ENCODE results near the gene NINJ2.
"Not testable (repeated sequence)": the region's sequence is repeated elsewhere in the genome, so short reads cannot be mapped to it uniquely, and the experiment has no call there.

The NINJ2 gene, protein sequence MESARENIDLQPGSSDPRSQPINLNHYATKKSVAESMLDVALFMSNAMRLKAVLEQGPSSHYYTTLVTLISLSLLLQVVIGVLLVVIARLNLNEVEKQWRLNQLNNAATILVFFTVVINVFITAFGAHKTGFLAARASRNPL

DNA sequence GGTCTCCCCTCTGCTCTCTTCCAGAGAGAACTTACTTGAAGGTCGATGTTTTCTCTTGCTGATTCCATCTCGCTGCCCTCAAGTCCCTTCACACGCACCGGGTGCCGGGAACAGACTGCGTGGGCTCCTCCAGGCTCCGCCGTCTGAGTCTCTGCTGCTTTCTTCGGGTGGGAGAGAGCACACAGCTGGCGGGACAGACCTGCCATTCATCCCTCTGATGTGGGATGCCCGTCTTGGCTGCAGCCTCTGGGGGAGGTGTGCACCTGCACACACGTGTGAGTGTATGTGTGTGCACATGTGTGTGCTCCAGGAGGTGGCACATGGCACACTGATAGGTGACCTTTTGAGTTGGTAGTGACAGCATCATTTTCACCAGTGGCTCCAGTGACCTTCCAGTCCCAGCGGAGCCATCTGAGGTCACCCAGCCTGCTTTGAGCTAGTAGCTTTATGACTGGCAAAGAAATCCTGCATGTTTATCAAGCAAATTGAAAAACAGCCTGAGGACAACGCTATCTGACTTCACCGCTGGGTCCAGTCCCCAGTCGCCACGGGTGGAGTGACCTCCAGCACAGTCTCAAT is at the start of gene NINJ2:
NINJ2 (minus strand) TSS at position 153 of the 579 bp plus-strand sequence; CDS start at position 68, 85 bp downstream.
- no peak for DNase-seq

GRCh38 chr12:712172-712863 is 49.1 kb upstream of the NINJ2 start:
- DNase-seq = no peak

GRCh38 chr12:709455-710020 is 46.3 kb upstream of the NINJ2 start:
- no peak for DNase-seq

- not testable (repeated sequence) for DNase-seq
These were observed 44.8 kb upstream of the NINJ2 start for GRCh38 chr12:708084-708483.

DNA sequence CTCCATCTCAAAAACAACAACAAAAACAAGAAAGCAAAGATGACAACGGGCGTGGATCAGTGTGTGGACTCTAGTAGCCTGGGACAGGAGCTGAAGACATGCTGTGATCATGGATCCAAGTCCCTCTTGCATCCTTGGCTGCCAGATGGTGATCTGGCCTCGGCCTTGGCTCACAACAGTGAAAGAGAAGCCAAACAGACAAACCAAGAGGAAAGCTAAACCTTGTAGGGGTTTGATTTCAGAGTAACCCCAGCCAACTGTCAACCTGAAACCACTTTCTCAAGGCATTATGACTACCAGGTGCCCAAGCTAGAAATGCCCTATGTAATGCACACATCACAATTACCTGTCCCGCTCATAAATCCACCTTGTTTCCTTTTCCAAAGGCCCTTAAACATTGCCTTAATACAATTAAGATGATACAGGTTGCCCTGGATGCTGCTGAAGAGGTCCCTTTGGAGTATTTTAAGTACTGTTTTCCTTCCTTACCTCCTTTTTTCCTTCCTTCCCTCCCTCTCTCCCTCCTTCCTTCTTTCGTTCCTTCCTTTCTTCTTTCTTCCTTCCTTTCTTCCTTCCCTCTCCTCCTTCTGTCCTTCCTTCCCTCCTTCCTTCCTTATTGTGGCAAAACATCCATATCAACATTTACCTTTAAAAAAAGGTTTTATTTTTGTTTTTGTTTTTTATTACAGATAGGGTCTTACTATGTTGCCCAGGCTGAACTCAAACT is 41.4 kb upstream of the NINJ2 start:
- no peak for DNase-seq

DNA sequence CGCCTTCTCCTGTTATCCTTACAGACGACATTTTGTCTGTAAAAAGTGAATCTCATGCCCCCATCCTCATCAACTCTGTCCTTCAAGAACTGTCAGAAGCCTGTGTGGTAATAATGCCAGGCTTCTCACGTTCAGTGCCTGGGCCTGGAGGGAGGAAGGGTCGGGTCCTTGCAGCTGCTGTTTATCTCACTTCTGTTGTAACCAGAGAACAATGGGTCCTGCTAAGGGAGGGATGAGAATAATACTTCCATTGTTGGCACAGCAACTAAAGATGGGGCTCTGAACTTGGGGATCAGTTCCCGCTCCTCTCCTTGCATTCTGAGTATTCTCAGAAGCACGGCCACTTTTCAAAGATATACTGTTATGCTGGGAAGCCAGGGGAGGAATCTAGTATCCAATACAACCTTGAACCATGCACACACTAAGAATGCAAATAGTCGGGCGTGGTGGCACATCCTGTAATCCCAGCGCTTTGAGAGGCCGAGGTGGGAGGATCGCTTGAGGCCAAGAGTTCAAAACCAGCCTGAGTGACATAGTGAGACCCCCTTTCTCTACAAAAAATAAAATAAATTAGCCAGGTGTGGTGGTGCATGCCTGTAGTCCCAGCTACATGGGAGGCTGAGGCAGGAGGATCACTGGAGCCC is 38.8 kb upstream of the NINJ2 start:
- no peak for DNase-seq

- no peak for DNase-seq
These were observed 36.8 kb upstream of the NINJ2 start for GRCh38 chr12:700016-700415.

- DNase-seq = not testable (repeated sequence)
These were observed 35.0 kb upstream of the NINJ2 start for GRCh38 chr12:698222-698621.

- DNase-seq = no peak
These were observed 34.2 kb upstream of the NINJ2 start for GRCh38 chr12:697481-697880.

DNA sequence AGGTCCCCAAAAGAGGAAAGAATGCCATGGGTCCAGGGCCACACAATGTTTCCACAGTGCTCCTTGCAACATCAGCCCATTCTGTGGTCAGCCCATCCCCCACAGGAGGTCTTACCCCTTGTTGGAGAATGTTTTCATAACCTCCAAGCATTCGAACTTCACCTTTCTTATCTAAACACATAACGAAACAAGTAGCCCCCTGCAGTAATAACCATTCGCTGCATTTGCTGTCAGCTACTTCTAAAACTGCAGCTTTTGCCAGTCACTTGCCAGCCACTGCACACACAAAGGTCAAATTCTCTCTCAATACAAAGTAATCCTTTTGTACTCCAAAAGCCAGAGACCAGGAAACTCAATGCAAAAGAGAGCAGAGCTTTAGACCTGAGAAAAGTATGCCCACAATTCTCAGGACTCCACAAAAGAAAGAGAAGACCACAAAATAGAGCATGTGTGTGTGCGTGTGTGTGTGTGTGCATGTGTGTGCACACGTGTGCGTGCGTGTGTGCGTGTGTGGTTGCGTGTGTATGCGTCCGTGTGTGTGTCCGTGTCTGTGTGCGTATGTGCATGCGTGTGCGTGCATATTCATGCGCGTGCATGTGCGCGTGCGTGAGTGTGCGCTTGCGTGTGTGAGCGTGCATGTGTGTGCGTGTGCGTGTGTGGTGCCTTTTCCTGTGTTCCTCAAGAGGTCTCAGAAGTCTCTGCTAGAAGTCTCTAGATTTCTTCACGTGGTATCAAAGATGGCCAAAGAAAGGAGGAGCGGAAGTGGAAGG is 31.7 kb upstream of the NINJ2 start:
- no peak for DNase-seq

DNA sequence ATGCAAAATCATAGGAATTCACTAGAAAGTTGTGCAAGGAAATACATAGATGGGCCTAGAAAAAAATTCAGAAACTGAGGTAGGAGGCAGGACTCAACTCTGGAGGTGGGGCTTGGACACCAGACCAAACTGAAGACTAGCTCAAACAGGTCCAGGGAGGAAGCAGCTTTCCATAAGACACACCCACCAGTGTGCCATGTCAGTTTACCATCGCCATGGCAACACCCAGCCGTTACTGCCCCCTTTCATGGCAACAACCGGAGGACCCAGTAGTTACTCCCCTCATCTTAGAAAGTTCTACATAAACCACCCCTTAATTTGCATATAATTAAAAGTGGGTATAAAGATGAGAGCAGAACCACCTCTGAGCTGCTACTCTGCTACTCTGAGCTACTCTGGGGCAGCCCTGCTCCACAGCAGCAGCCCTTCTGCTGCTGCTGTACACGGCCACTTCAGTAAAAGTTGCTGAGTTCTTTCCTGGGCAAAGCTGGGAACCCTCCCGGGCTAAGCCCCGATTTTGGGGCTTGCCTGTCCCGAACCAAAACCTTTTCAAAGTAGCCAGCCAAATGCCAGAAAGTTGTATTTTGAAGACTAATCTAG is 30.8 kb upstream of the NINJ2 start:
- no peak for DNase-seq

DNA sequence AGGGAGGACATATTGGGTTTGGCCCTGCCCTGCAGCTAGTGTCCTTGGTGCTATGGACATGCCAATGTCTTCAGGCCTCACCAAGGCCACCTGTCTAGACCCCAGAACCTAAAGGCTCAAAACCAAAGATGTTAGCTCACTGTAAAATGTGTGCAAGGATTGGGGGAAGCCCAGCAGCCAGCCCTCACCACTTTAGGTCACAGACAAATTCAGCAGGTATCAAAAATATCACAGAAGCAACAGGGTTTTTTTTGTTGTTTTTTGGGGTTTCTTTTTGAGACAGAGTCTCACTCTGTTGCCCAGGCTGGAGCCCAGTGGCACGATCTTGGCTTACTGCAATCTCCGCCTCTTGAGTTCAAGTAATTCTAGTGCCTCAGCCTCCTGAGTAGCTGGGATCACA is 29.0 kb upstream of the NINJ2 start:
- no peak for DNase-seq

DNA sequence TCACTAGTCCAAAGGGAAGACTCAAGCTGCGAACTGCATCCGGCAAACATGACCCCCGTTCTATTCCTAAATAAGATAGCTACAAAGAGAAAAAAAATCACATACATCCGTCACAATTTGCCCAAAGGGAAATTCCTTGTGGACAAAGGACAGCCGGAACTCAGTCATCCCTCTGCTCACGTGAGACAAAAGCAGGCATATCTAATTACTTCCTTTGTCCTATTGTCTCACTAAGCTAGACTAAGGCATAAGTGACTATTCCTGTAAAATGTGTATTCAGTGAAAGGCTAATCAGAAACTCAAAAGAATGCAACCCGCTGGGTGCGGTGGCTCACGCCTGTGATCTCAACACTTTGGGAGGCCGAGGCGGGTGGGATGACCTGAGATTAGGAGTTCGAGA is 27.2 kb upstream of the NINJ2 start:
- DNase-seq = no peak

GRCh38 chr12:685388-685787 is 22.1 kb upstream of the NINJ2 start:
- no peak for DNase-seq

DNA sequence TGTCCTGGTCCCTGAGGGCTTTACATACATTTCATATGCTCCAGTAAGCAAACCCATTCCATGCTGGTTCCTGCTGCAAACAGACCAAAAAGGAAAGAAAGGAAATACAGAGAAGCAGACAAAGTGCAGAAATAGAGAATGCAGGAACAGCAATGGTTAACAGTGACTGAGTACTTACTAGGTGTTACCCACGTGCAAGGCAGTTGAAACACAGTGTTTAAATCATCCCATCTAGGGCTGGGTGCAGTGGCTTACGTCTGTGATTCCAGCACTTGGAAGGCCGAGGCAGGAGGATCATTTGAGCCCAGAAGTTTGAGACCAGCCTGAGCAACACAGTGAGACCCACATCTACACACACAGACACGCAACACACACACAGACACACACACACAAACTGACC is 21.2 kb upstream of the NINJ2 start:
- DNase-seq = no peak

- DNase-seq = no peak
These were observed 18.5 kb upstream of the NINJ2 start for GRCh38 chr12:681568-682256.

DNA sequence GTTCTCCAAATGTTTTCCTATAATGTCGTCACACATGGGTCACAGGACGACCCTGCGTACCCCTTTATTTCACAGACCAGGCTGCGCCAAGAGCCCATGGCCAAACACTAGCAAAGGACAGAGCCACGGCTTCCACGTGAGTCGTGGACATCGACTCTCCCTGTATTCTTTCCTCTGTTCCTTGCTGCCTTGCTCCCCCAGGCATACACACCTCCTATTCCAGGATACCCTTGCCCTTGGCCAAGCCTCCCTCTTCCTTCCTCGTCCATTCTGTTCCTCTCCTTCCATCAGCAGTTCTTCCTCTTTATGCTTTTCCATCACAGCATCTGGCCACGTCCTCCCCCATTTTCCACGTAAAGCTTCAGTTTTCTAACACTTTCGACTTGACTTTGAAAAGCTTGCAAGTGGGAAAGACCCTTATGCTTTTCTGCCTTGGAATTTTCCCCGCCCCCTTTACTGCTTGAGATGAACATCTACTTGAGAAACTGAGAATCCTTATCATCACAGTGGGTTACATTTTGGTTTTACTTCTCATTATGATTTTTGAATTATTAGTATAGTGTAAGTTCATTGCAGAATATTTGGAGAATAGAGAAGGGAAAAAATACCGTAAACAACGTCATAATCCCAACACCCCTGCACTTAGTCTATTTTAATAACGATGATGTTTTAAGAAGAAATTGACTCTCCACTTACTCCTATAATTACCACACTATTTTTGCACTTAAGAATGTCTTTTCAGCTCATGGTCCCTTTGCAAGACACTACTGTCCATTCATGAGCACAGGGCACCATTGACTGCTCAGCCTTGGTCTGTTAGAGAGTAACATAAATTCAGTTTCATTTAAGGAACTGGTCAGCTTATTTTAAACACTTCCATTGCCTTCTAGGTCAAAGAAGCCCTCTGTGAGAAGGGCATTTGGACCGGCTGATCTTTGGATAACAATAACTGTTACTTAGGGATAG is 15.8 kb upstream of the NINJ2 start:
- DNase-seq = no peak

- no peak for DNase-seq
These were observed 12.3 kb upstream of the NINJ2 start for GRCh38 chr12:675562-675961.

DNA sequence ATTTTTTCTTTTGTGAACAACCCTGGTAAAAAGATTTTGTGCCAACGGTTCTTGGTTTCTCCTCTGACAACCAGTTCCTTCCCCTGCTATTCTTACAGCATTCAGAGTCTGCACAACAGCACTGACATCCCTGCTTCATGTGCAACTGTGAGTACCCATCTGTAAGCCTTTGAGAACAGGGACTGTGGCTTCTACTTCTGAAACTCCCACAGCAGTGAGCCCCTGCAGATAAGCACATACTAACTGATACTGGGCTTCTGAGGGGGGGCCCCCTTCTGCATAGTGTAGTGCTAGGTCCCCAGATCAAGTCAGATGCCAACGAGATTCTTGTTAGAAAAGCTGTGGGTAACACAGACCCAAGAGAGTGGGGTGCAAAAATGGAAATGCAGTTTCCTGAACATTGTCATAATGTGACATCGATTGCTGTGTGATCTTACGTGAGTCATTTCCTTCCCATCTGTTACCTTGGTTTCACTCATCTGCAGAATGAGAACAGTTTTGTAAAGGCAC is 11.1 kb upstream of the NINJ2 start:
- DNase-seq = no peak

DNA sequence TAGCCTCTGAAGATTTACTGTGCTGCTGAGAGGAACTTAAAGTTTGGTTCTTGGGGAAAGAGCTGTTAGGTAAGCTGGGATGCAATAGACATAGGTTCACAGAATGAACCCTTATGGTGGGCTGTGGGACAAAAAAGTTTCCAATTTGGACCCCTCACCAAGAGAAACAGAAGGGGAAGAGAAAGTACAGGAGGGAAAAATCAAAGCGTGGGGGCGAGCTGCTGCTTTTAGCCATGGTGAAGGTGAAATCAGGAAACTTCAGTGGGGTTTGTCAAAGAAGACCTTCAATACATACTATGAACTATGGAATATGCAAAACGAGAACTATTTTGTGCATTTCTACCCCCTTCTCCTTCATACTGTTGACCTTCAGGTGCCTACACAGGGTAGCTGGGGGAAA is 10.6 kb upstream of the NINJ2 start:
- DNase-seq = no peak

Measured in NCI-H524 treated with DMSO at 0.1 percent for 48 hours (cell line).